NOMO-1 (cell line): ENCODE results near the gene GXYLT1.
"Not testable (repeated sequence)": the region's sequence is repeated elsewhere in the genome, so short reads cannot be mapped to it uniquely, and the experiment has no call there.

Experiments
- DNase-seq, 2 experiments: peaks; one replicate each; lab custom pipeline; 2025; ENCODE audit not compliant: unreplicated experiment in 2 of 2; lab: John Stamatoyannopoulos, UW

Gene GXYLT1

DNA sequence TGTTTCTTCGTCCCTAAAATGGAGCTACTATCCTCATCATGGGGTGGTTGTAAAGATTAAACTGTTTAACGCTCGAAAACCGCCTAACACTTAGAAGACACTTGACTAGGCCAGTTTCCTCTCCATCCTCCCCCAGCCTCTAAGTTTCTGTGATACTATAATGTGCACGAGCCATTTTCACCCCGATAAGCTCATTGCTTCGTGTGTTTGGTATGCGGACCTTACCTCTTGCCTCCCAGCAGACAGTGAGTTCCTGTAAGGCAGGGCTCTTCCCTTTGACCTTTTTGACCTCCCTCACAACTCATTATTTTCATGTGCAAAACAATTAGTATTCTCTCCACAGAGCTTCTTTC, 499 bp upstream of the GXYLT1 start:
- no peak for DNase-seq

DNA sequence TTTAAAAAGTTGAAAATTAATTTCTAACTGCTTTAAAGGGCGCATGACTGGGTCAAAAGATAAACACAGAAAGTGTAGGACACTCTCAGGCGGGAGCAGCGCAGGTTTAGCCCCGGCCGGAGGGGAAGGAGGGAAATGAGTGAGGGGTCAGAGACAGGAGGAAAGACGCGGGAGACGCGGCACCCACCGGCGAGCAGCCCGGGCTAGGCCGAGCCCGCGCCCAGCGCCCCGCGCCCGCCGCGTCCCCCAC, 591 bp downstream of the GXYLT1 start:
- DNase-seq: no peak

DNA sequence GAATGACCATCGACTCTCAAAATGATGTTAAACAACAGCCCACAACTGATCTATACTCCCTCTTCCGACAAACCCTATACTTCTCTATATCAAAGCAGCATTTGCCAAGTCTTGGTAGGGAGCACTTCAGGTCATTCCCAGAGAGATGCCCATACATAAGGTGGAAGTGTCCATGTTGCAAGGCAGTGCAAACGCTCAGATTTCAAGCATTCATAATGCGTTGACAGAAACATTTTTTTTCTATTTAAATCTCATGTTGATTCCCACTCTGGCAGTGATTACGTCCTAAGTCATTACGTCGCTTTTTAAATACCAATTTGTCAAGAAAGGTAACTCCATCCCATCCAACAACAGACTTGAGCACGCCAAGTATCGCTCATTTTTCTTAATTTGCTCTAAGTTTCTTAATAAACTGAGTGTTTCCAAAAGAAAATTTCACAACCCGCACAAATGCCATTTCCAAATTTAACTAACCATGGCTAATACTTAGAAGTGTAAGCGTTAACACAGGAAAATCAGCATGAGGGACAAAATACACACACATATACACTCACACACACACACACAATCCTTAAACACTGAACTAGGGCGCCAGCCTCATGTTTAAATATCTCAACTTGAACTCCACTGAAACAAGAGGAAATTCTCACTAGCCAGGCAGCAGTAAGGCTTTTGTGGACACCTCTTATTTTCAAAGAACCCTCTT, 1.1 kb downstream of the GXYLT1 start:
- peak in 1 of 2 experiments; percentile 39 for DNase-seq

DNA sequence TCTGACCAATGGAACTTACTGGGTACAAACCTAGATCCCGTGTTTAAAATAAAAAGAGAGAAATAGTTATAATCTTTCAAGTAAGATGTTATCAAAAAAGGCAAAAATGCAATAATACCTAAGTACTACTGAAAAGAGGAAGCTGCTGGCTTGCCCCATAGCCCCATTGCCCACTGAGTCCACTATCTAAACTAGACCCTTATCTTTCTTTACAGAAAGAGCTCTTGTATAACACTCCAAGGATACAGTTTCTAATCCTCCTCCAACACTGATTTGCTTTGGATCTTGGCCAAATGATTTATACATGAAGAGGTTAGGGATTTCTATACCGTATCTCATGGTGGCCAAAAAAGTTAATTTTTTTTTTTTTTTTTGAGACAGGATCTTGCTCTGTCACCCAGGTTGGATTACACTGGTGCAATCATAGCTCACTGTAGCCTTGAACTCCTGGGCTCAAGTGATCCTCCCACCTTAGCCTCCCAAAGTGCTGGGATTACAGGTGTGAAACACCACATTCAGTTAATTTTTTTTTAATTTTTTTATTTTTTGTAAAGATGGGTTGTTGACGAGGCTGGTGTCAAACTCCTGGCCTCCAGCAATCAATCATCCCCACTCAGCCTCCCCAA, 2.6 kb downstream of the GXYLT1 start:
- DNase-seq: peak in 1 of 2 experiments; percentile 5

DNA sequence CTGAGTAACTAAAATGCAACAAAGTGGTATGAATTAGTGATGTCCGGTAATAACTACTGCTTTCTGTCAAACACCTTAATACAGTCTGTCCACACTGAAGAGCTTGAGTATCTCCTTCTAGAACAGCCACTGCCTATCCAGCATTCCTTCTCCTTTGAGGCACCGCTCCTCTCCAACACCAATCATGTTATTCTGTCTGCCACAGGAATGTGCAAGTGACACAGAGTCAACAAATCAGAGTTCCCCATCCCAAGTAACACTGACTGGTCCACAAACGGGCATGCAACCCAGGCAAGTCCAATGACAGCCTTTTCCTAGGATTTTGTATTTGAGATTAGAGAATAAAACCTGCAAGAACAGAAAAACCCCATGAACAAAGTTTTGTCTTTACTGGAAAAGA, 3.8 kb downstream of the GXYLT1 start:
- no peak for DNase-seq

DNA sequence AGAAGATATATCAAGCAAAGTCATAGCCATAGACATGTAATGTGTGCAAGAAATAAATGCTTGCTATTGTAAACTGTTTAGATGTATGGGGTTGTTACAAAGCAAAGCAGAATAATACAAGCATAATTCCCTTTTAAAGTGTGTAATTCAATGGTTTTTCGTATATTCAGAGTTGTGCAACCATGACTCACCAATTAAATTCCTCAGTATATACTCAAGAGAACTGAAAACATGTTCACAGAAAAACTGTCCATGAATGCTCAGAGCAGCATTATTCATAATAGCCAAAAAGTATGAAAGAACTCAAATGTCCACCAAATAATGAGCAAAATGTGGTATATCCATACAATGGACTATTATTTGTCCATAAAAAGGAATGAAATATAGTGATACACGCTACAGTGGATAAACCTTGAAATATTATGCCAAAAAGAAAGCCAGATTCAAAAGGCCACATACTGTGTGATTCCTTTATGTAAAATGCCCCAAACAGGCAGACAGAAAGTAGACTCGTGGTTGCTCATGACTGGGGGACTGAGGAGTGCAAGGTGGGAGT, 9.3 kb downstream of the GXYLT1 start:
- peak in 1 of 2 experiments; percentile 22 for DNase-seq

- DNase-seq: peak in 1 of 2 experiments; percentile 27
Measured at GRCh38 chr12:42130672-42131402, 13.8 kb downstream of the GXYLT1 start.

GRCh38 chr12:42129595-42130204, 15.0 kb downstream of the GXYLT1 start:
- DNase-seq: peak in 1 of 2 experiments; percentile 21

DNA sequence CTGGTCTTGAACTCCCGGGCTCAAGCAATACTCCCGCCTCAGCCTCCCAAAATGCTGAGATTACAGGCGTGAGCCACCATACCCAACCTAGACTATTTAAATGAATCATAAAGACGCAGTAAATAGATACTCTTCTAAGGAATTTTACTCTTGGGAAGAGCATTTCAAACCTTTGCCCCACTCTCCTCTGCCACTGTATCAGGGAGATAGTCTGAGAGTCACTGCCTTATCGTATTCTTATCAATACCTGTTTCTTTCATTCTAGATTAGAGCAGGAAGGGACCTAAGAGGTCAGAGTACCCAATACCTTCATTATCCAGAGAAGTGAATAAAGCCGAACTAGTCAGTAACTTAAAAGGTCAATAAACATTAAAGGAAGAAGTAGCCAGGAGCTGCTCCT, 15.8 kb downstream of the GXYLT1 start:
- DNase-seq: no peak

GRCh38 chr12:42128327-42128726, 16.3 kb downstream of the GXYLT1 start:
- DNase-seq: no peak

DNA sequence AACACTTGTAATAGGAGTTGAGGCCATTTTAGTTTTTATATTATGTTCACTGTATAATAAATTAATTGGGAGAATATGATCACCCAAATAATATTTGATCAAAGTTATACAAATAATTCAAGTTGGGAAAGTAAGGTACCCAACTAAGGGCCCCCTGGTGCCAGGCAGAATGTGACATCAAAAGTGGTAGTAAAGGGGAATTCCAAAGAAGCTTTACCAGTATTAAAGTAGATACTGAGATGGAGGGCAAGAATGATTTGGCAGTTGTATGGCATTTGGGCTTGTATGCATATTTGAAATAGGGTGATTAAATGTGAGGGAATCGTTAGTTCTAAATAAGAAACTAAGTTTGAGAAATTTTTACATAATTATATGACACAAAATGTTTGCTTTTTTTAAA, 17.7 kb downstream of the GXYLT1 start:
- no peak for DNase-seq

GRCh38 chr12:42125388-42125767, 19.3 kb downstream of the GXYLT1 start:
- peak in 1 of 2 experiments; percentile 48 for DNase-seq

GRCh38 chr12:42124764-42125387, 19.8 kb downstream of the GXYLT1 start:
- DNase-seq: no peak

DNA sequence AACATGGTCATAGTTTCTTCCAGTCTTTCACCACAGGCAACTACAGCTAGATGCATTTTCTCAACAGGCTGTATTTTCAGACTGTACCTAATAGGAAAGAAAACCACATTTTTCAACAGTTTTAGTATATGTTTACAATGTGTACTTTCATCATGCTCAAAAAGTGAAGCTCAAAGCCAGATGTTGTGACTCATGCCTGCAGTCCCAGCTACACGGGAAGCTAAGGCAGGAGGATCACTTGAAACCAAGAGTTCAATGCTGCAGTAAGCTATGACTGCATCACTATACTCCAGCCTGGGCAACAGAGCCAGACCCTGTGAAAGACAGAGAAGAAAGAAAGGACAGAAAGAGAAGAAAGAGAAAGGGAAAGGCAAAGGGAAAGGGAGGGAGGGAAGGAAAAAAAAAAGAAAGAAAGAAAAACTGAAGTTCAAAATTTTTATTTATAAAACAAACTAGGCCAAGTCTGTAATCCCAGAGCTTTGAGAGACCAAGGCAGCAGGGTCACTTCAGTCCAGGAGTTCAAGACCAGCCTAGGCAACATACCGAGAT, 25.5 kb downstream of the GXYLT1 start:
- no peak for DNase-seq

- peak in 1 of 2 experiments; percentile 6 for DNase-seq
Measured at GRCh38 chr12:42118136-42118879, 26.4 kb downstream of the GXYLT1 start.

- DNase-seq: no peak
Measured at GRCh38 chr12:42109031-42109430, 35.6 kb downstream of the GXYLT1 start.

DNA sequence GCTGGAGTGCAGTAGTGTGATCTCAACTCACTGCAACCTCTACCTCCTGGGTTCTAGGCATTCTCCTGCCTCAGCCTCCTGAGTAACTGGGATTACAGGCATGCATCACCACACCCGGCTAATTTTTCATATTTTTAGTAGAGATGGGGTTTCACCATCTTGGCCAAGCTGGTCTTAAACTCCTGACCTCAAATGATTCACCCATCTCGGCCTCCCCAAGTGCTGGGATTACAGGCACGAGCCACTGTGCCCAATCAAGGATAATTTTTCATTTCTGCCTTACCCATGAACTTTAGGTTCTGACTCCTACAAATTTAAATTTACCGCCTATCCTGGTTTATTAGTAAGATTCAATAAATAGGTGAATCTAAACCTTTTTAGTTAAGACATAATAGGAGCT, 37.9 kb downstream of the GXYLT1 start:
- DNase-seq: not testable (repeated sequence)

DNA sequence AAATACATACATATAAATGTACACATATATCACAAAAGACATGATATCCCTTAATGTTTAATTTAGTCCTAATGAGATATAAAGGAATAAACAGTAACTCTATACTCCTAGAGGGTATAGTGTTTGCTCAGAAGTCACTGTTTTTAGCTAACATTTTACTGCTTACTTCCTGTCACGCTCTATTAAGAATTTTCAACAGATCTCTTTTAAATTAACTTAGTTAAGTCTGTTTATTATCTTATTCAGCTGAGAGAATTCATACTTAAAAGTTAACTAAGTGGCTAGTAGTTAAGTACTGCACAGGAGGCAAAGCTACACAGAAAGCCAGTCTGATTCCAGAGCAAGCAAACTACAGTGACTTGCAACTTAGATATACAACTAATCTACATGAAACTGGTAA, 39.9 kb downstream of the GXYLT1 start:
- DNase-seq: no peak

GRCh38 chr12:42104087-42104486, 40.6 kb downstream of the GXYLT1 start:
- no peak for DNase-seq

- DNase-seq: no peak
Measured at GRCh38 chr12:42103155-42103554, 41.5 kb downstream of the GXYLT1 start.
